Activated CD8-positive, alpha-beta T cell treated with anti-CD3 and anti-CD28 coated beads for 36 hours (primary cell): ENCODE measurements around the gene NLGN4Y. TPM values are rescaled to one million over a fixed set of nuclear protein-coding genes. Genes with fewer than 3 reads are reported as not detected.
"Not testable (repeated sequence)": the region's sequence is repeated elsewhere in the genome, so short reads cannot be mapped to it uniquely, and the experiment has no call there.

Experiments used
- ATAC-seq: fragments of 200-7000 bp; cut with Tn5 transposase; one replicate; pipeline ENCODE4 v1.10.0; 2021; ENCODE audit warnings: mild to moderate bottlenecking, moderate library complexity
- CTCF ChIA-PET: fragments of 350-600 bp; sonication (Branson Sonifier 250); formaldehyde crosslinking; loops from one replicate; lab custom pipeline; 2021; ENCODE audit warnings: antibody characterized with exemption; lab: Charles Lee
- POLR2A ChIA-PET: fragments of 350-600 bp; sonication (Branson Sonifier 250); formaldehyde crosslinking; loops from one replicate; lab custom pipeline; 2021; ENCODE audit warnings: antibody characterized with exemption; lab: Charles Lee
- DNase-seq: peaks from one replicate; pipeline ENCODE4 v3.0.0-alpha.2; 2020
- H3K27ac Mint-ChIP-seq: one replicate; pipeline ENCODE4 v1.8.0; 2021; ENCODE audit warnings: mild to moderate bottlenecking, mixed read lengths
- H3K27me3 Mint-ChIP-seq: one replicate; pipeline ENCODE4 v1.8.0; 2021; ENCODE audit warnings: mixed read lengths
- H3K36me3 Mint-ChIP-seq: one replicate; pipeline ENCODE4 v1.8.0; 2021; ENCODE audit warnings: low read depth, mixed read lengths
- H3K4me1 Mint-ChIP-seq: one replicate; pipeline ENCODE4 v1.8.0; 2021; ENCODE audit warnings: low read depth, mixed read lengths
- H3K4me3 Mint-ChIP-seq: one replicate; pipeline ENCODE4 v1.8.0; 2021; ENCODE audit warnings: mild to moderate bottlenecking, moderate library complexity, mixed read lengths
- H3K9me3 Mint-ChIP-seq: one replicate; pipeline ENCODE4 v1.8.0; 2021; ENCODE audit warnings: mixed read lengths
- intact Hi-C: fragments of 100-400 bp; cut with micrococcal nuclease; formaldehyde crosslinking; loops from one replicate; pipeline ENCODE4 v1.10.0; 2022
- total RNA-seq, 2 experiments: library from RNA; stranded (reverse); gene quantifications; one replicate each; pipeline ENCODE4 v1.2.3, GENCODE V29; 2021
- TF ChIP-seq, protein P1 (sequence below): fragments of 200-600 bp; IDR thresholded peaks from one replicate; pipeline ENCODE4 v1.8.0; 2022; ENCODE audit warnings: antibody characterized with exemption, mild to moderate bottlenecking

NLGN4Y gene
- total RNA-seq, 2 experiments from 2014 or later: 0.22 to 0.25 TPM

- ChIA-PET CTCF (no interaction called here), POLR2A (no interaction called here)
- H3K4me3 Mint-ChIP-seq: no peak overlapping the region
- TF ChIP-seq, protein P1, sequence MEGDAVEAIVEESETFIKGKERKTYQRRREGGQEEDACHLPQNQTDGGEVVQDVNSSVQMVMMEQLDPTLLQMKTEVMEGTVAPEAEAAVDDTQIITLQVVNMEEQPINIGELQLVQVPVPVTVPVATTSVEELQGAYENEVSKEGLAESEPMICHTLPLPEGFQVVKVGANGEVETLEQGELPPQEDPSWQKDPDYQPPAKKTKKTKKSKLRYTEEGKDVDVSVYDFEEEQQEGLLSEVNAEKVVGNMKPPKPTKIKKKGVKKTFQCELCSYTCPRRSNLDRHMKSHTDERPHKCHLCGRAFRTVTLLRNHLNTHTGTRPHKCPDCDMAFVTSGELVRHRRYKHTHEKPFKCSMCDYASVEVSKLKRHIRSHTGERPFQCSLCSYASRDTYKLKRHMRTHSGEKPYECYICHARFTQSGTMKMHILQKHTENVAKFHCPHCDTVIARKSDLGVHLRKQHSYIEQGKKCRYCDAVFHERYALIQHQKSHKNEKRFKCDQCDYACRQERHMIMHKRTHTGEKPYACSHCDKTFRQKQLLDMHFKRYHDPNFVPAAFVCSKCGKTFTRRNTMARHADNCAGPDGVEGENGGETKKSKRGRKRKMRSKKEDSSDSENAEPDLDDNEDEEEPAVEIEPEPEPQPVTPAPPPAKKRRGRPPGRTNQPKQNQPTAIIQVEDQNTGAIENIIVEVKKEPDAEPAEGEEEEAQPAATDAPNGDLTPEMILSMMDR: no peak
- H3K9me3 Mint-ChIP-seq: no peaks in the 10 kb centered on the region
- no peak for ATAC-seq
- DNase-seq: no peak
- H3K36me3 Mint-ChIP-seq: no peaks in the 10 kb centered on the region
- no peaks in the 10 kb centered on the region for H3K4me1 Mint-ChIP-seq
- H3K27me3 Mint-ChIP-seq: no peaks in the 10 kb centered on the region
- H3K27ac Mint-ChIP-seq: no peak overlapping the region
- intact Hi-C loops: no loop called here
Observed at GRCh38 chrY:14834103-14835060, 310.1 kb downstream of the NLGN4Y start.

DNA sequence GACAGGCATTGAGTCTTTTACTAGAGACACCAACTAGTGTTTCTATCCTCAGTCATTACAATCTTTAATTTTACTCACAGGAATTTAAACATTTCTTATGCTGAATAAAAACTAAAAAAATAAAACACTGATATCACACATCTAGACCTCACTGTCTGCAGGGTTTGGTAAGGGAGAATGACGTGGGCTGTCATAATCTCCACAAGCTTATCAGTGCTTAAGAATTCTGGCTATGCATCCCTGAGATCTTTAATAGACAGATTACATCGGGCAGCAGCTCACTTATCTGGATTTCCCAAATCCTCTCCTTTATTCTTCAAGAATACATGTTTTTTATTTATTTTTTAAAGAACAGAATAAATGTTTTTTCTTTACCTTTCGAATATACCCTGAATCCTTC, 313.1 kb downstream of the NLGN4Y start:
- TF ChIP-seq, protein P1: no peak
- no peak for DNase-seq
- Mint-ChIP-seq H3K36me3 (no peaks in the 10 kb centered on the region), H3K4me1 (no peaks in the 10 kb centered on the region), H3K27ac (no peak overlapping the region), H3K4me3 (no peak overlapping the region), H3K27me3 (no peaks in the 10 kb centered on the region), H3K9me3 (no peaks in the 10 kb centered on the region)
- ChIA-PET CTCF (no interaction called here), POLR2A (no interaction called here)
- intact Hi-C loops: no loop called here
- ATAC-seq: no peak

DNA sequence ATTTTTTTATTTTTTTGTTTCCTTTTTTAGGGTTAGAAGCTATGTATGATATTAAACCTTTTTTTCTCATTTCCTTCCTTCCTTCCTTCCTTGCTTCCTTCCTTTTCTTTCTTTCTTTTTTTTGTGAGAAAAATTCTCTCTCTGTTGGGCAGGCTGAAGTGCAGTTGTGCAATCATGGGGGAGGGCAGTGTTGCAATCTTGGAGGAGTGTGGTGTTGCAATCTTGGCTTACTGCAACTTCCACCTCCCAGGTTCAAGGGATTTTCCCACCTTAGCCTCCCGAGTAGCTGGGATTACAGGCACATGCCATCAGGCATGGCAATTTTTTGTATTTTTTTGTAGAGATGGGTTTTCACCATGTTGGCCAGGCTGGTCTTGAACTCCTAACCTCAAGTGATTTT, 326.4 kb downstream of the NLGN4Y start:
- TF ChIP-seq, protein P1: no peak
- POLR2A ChIA-PET: no interaction called here
- H3K27ac Mint-ChIP-seq: no peak overlapping the region
- intact Hi-C loops: no loop called here
- no peaks in the 10 kb centered on the region for H3K4me1 Mint-ChIP-seq
- no peak overlapping the region for H3K4me3 Mint-ChIP-seq
- no peaks in the 10 kb centered on the region for H3K27me3 Mint-ChIP-seq
- ATAC-seq (no peak), DNase-seq (no peak)
- H3K9me3 Mint-ChIP-seq: no peaks in the 10 kb centered on the region
- no peaks in the 10 kb centered on the region for H3K36me3 Mint-ChIP-seq
- CTCF ChIA-PET: no interaction called here

DNA sequence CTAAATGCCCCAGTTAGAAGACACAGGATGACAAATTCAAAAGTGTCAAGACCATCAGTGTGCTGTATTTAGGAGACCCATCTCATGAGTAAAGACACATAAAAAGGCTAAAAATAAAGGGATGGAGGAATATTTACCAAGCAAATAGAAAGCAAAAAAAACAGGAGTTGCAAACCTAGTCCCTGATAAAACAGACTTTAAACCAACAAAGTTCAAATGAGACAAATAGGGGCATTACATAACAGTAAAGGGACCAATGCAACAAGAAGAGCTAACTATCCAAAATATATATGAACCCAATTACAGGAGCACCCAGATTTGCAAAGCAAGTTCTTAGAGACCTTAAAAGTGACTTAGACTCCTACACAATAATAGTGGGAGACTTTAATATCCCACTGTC, 336.1 kb downstream of the NLGN4Y start:
- CTCF ChIA-PET: no interaction called here
- no peak overlapping the region for H3K27ac Mint-ChIP-seq

DNA sequence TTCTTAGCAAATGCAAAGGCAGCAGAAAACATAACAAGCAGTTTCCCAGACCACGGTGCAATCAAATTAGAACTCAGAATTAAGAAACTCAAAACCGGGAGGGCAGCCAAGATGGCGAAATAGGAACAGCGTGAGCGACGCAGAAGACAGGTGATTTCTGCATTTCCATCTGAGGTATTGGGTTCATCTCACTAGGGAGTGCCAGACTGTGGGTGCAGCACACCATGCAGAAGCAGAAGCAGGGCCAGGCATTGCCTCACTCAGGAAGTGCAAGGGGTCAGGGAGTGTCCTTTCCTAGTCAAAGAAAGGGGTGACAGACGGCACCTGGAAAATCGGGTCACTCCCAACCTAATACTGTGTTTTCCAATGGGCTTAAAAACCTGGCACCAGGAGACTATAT, 336.7 kb downstream of the NLGN4Y start:
- H3K4me1 Mint-ChIP-seq, ATAC-seq, H3K9me3 Mint-ChIP-seq, CTCF ChIA-PET, intact Hi-C loops, H3K4me3 Mint-ChIP-seq, H3K36me3 Mint-ChIP-seq, POLR2A ChIA-PET, DNase-seq, H3K27ac Mint-ChIP-seq, H3K27me3 Mint-ChIP-seq: not testable (repeated sequence)

More for the DNA sequence above, 336.1 kb downstream of the NLGN4Y start:
- POLR2A ChIA-PET: no interaction called here
- no peak for DNase-seq
- no peaks in the 10 kb centered on the region for H3K4me1 Mint-ChIP-seq
- no peaks in the 10 kb centered on the region for H3K36me3 Mint-ChIP-seq
- no peaks in the 10 kb centered on the region for H3K9me3 Mint-ChIP-seq
- no peak overlapping the region for H3K4me3 Mint-ChIP-seq
- intact Hi-C loops: no loop called here
- TF ChIP-seq, protein P1: no peak
- ATAC-seq: no peak
- H3K27me3 Mint-ChIP-seq: no peaks in the 10 kb centered on the region
